HepG2 (cell line): ENCODE data around the gene VCAN. TPM values are rescaled to one million over a fixed set of nuclear protein-coding genes. Genes with fewer than 3 reads are reported as not detected.

Experiments used
- ATAC-seq: fragments of 200-7000 bp; cut with Tn5 transposase; 3 replicates; pipeline ENCODE4 v1.9.1; 2020; ENCODE audit warnings: mild to moderate bottlenecking, moderate library complexity
- BruUV-seq: library from RNA; stranded (reverse); fragments of 400-500 nt; replicated peaks from 2 replicates; lab custom pipeline; 2021; lab: Mats Ljungman, UMichigan
- CTCF ChIA-PET: fragments of 300-600 bp; formaldehyde crosslinking; extraction: SDS; loops from one replicate; lab custom pipeline; 2021; ENCODE audit warnings: low total read pairs, inconsistent platforms, low intra/inter-chr PET ratio; lab: Yijun Ruan, JAX
- POLR2A ChIA-PET: fragments of 350-600 bp; sonication (Branson Sonifier 250); formaldehyde crosslinking; loops from one replicate; lab custom pipeline; 2020; ENCODE audit warnings: antibody characterized with exemption, inconsistent platforms; lab: Yijun Ruan, JAX
- DNase-seq: peaks from one replicate; pipeline ENCODE4 v3.0.0-alpha.2; 2015; ENCODE audit warnings: low spot score
- FAIRE-seq: peaks from 3 replicates; lab custom pipeline; 2011; peaks lifted over from hg19 to GRCh38; lab: Jason Lieb, UNC
- H2AFZ ChIP-seq: one replicate; pipeline ENCODE4 v1.6.1; 2011; ENCODE audit warnings: low read length, inconsistent platforms
- H3K27ac ChIP-seq: fragments of 300-600 bp; 3 replicates; pipeline ENCODE4 v1.8.0; 2011; ENCODE audit warnings: mixed run types, mild to moderate bottlenecking, mixed read lengths, low read length, inconsistent platforms; ENCODE audit not compliant: insufficient read depth; ENCODE audit errors: extremely low read length
- H3K27me3 ChIP-seq, 2 experiments: fragments of 200-600 bp in 1 of 2; 2 replicates in 1 of 2; 3 replicates in 1 of 2; pipeline versions ENCODE4 v1.6.0 to v1.8.0; 2011; ENCODE audit warnings: low read length in 2 of 2, mild to moderate bottlenecking in 2 of 2, moderate library complexity in 2 of 2, inconsistent platforms in 1 of 2; ENCODE audit not compliant: insufficient read depth in 2 of 2, control insufficient read depth in 1 of 2
- H3K36me3 ChIP-seq, 2 experiments: fragments of 200-600 bp in 1 of 2; replicated peaks in 1 of 2; 2 replicates in 1 of 2; 3 replicates in 1 of 2; pipeline versions ENCODE4 v1.5.1 to v1.8.0; 2011; ENCODE audit warnings: low read length in 2 of 2, inconsistent platforms in 1 of 2; ENCODE audit not compliant: insufficient read depth in 2 of 2, control insufficient read depth in 1 of 2
- H3K4me1 ChIP-seq: 2 replicates; pipeline ENCODE4 v1.5.1; 2012; ENCODE audit warnings: low read length, inconsistent platforms; ENCODE audit not compliant: insufficient read depth
- H3K4me2 ChIP-seq: 2 replicates; pipeline ENCODE4 v1.6.0; 2011; ENCODE audit warnings: low read depth, low read length, inconsistent platforms
- H3K4me3 ChIP-seq, 3 experiments: fragments of 200-600 bp in 1 of 3; sonication (generic), shearing (Covaris generic) in 1 of 3; replicated peaks in 1 of 3; 2 replicates each; pipeline ENCODE4 v1.5.1; 2011 to 2016; ENCODE audit warnings: low read length in 3 of 3, inconsistent platforms in 2 of 3, low read depth in 2 of 3, mild to moderate bottlenecking in 2 of 3, control low read depth in 1 of 3, mixed read lengths in 1 of 3; ENCODE audit not compliant: insufficient read depth in 1 of 3
- H3K79me2 ChIP-seq: one replicate; pipeline ENCODE4 v1.6.1; 2011; ENCODE audit warnings: low read length, inconsistent platforms; ENCODE audit not compliant: insufficient read depth
- H3K9ac ChIP-seq: 2 replicates; pipeline ENCODE4 v1.6.0; 2011; ENCODE audit warnings: mild to moderate bottlenecking, low read depth, low read length, inconsistent platforms; ENCODE audit not compliant: insufficient read depth
- H3K9me3 ChIP-seq: 2 replicates; pipeline ENCODE4 v1.5.1; 2012; ENCODE audit warnings: mild to moderate bottlenecking, low read length
- H4K20me1 ChIP-seq: 2 replicates; pipeline ENCODE4 v1.6.0; 2011; ENCODE audit warnings: inconsistent platforms, mild to moderate bottlenecking, low read length, moderate library complexity; ENCODE audit not compliant: insufficient read depth
- ARID5B ChIP-seq: IDR thresholded peaks from 2 replicates; pipeline ENCODE4 v1.4.0; 2020; ENCODE audit warnings: mild to moderate bottlenecking, missing genetic modification reagents
- CBX2 ChIP-seq, 2 experiments: fragments of 200-600 bp in 1 of 2; sonication (generic); formaldehyde crosslinking in 1 of 2; IDR thresholded peaks; 2 replicates each; pipeline versions ENCODE4 v1.7.0 to v1.8.1; 2018 to 2022; ENCODE audit warnings: low read depth in 2 of 2, low read length in 1 of 2, mild to moderate bottlenecking in 1 of 2, missing genetic modification reagents in 1 of 2
- FOXC1 ChIP-seq: sonication (generic); formaldehyde crosslinking; IDR thresholded peaks from 2 replicates; pipeline ENCODE4 v1.8.0; 2022; ENCODE audit warnings: mild to moderate bottlenecking, missing genetic modification reagents, borderline replicate concordance
- FOXJ3 ChIP-seq: sonication (generic); formaldehyde crosslinking; IDR thresholded peaks from 2 replicates; pipeline ENCODE4 v1.4.0; 2020; ENCODE audit warnings: missing genetic modification reagents, mild to moderate bottlenecking, borderline replicate concordance
- FOXP1 ChIP-seq, 2 experiments: fragments of 450-650 bp in 1 of 2; IDR thresholded peaks; 2 replicates each; pipeline ENCODE4 v1.6.1; 2017 to 2018; ENCODE audit warnings: antibody characterized with exemption in 1 of 2
- HNF1A ChIP-seq, 2 experiments: sonication (generic) in 1 of 2; formaldehyde crosslinking in 1 of 2; IDR thresholded peaks; 2 replicates each; pipeline versions ENCODE4 v1.4.0 to v1.6.1; 2016 to 2020; ENCODE audit warnings: borderline replicate concordance in 1 of 2, low read depth in 1 of 2, mild to moderate bottlenecking in 1 of 2, missing genetic modification reagents in 1 of 2
- MED8 ChIP-seq: sonication (generic); formaldehyde crosslinking; IDR thresholded peaks from 2 replicates; pipeline ENCODE4 v1.8.1; 2023; ENCODE audit warnings: mild to moderate bottlenecking, missing genetic modification reagents; ENCODE audit not compliant: insufficient replicate concordance
- TOE1 ChIP-seq: sonication (generic); formaldehyde crosslinking; IDR thresholded peaks from 2 replicates; pipeline ENCODE4 v1.4.0; 2020; ENCODE audit warnings: mild to moderate bottlenecking, missing genetic modification reagents
- ZNF3 ChIP-seq: IDR thresholded peaks from 2 replicates; pipeline ENCODE4 v1.7.0; 2017; ENCODE audit warnings: inconsistent platforms
- ZNF33B ChIP-seq: sonication (generic); formaldehyde crosslinking; IDR thresholded peaks from 2 replicates; pipeline ENCODE4 v1.5.1; 2020; ENCODE audit warnings: mild to moderate bottlenecking, missing genetic modification reagents
- ZNF746 ChIP-seq: sonication (generic); formaldehyde crosslinking; IDR thresholded peaks from 2 replicates; pipeline ENCODE4 v1.8.0; 2022; ENCODE audit warnings: mild to moderate bottlenecking, missing genetic modification reagents
- WGBS: methylation state at CpG from one replicate; pipeline ENCODE4 v1.1.6; 2017; ENCODE audit warnings: low lambda C conversion rate; 5-methylcytosine and 5-hydroxymethylcytosine counted together
- in situ Hi-C: cut with HindIII; loops from 2 replicates; pipeline ENCODE4 v1.10.0; 2017; ENCODE audit warnings: low pct_unique_long_range_greater_than_20kb; ENCODE audit not compliant: extremely low pct_ligation_motif_present
- intact Hi-C: fragments of 100-400 bp; cut with micrococcal nuclease; formaldehyde crosslinking; loops from one replicate; pipeline ENCODE4 v1.10.0; 2022; ENCODE audit not compliant: unreplicated experiment
- polyA plus RNA-seq, 8 experiments: library from polyadenylated mRNA; depleted of rRNA in 3 of 8; stranded (reverse) in 7 of 8; unstranded in 1 of 8; fragments of >200 nt; fragmentation: Illumina TruSeq in 4 of 8; extraction: Trizol in 4 of 8; gene quantifications; 2 replicates each; pipeline versions ENCODE4 v1.2.1 to v1.2.3, GENCODE V29; 2011 to 2016; ENCODE audit warnings: low read depth in 4 of 8, missing spikeins in 1 of 8, mixed read lengths in 1 of 8; ENCODE audit not compliant: insufficient read depth in 1 of 8
- total RNA-seq, 5 experiments: library from RNA; depleted of rRNA; stranded (reverse); fragments of >200 nt; fragmentation: Illumina TruSeq; extraction: Trizol; gene quantifications; 2 replicates each; pipeline ENCODE4 v1.2.3, GENCODE V29; 2016; ENCODE audit warnings: low read depth in 1 of 5

The VCAN gene
- total and polyA plus RNA-seq, 2 of the 13 experiments (the other 11 are each of a cell fraction or from before 2014, with no cell fraction given): 1.2 to 3.5 TPM

- no peak for FAIRE-seq
- TF ChIP-seq ZNF746 (CRISPR knock-in tag) (no peak), FOXC1 (CRISPR knock-in tag) (no peak), ARID5B (CRISPR knock-in tag) (no peak), ZNF33B (CRISPR knock-in tag) (no peak), FOXJ3 (CRISPR knock-in tag) (no peak), ZNF3 (no peak), CBX2 (IDR thresholded peaks at IDR 0.05; ENCODE audit: low read depth, low read length) (no peak), CBX2 (CRISPR knock-in tag; IDR thresholded peaks at IDR 0.05; ENCODE audit: low read depth) (no peak), MED8 (CRISPR knock-in tag) (no peak), TOE1 (CRISPR knock-in tag) (no peak), HNF1A (IDR thresholded peaks at IDR 0.05; ENCODE audit: low read depth) (no peak), HNF1A (CRISPR knock-in tag; IDR thresholded peaks at IDR 0.05; ENCODE audit: borderline replicate concordance) (no peak), FOXP1 (IDR thresholded peaks at IDR 0.05) (no peak), FOXP1 (CRISPR knock-in tag; IDR thresholded peaks at IDR 0.05) (no peak)
- intact Hi-C loops: no loop called here
Measured at GRCh38 chr5:83528439-83528769, 56.9 kb downstream of the VCAN start.

More at GRCh38 chr5:83528439-83528769, 56.9 kb downstream of the VCAN start:
- BruUV-seq: no TSS peak
- H3K4me2 ChIP-seq: no peak overlapping the region
- H3K36me3 ChIP-seq: no peaks in the 10 kb centered on the region
- H3K79me2 ChIP-seq: no peaks in the 10 kb centered on the region
- ChIA-PET CTCF (no interaction called here), POLR2A (no interaction called here)
- H3K4me1 ChIP-seq: no peaks in the 10 kb centered on the region
- H3K27ac ChIP-seq: no peak overlapping the region
- H3K27me3 ChIP-seq: no peaks in the 10 kb centered on the region
- no peak overlapping the region for H3K9ac ChIP-seq
- in situ Hi-C loops: no loop called here
- ATAC-seq (no peak), DNase-seq (no peak)
- no peak overlapping the region for H3K4me3 ChIP-seq
- H4K20me1 ChIP-seq: no peaks in the 10 kb centered on the region
- 58% methylated on average over 2 of the region's 2 CpGs for WGBS
- H2AFZ ChIP-seq: no peak overlapping the region
- no peaks in the 10 kb centered on the region for H3K9me3 ChIP-seq
